ENCODE results near the gene MKNK2.

- no peak for TF ChIP-seq CTCF (IDR thresholded peaks at IDR 0.05; ENCODE audit: poor library complexity, severe bottlenecking)
- no peak for TF ChIP-seq EP300 (conservative IDR thresholded peaks at IDR 0.05; ENCODE audit: poor library complexity, severe bottlenecking)
- TF ChIP-seq EZH2 (IDR thresholded peaks at IDR 0.05; ENCODE audit: borderline replicate concordance, insufficient read depth, low read length, poor library complexity, severe bottlenecking), result no peak
- no peak for TF ChIP-seq RAD21 (conservative IDR thresholded peaks at IDR 0.05)
- no peak for TF ChIP-seq POLR2AphosphoS5 (IDR thresholded peaks at IDR 0.05)
- no peak for TF ChIP-seq MXI1 (conservative IDR thresholded peaks at IDR 0.05; ENCODE audit: poor library complexity, severe bottlenecking)
- no peak for TF ChIP-seq TAF1 (IDR thresholded peaks at IDR 0.05; ENCODE audit: low read depth)
- no peak for TF ChIP-seq SMC3 (conservative IDR thresholded peaks at IDR 0.05; ENCODE audit: poor library complexity)
Observed at GRCh38 chr19:2077398-2077797, 26.4 kb upstream of the MKNK2 start.
